Effector memory CD4-positive, alpha-beta T cell (primary cell): ENCODE measurements around the gene DDAH1.

Experiments used
- DNase-seq, 3 donors: peaks; one replicate each; pipeline ENCODE4 v3.0.0-alpha.2; 2020
- H3K27ac ChIP-seq: 2 replicates; pipeline ENCODE4 v1.7.0; 2013; ENCODE audit warnings: mild to moderate bottlenecking, low read length, moderate library complexity; ENCODE audit not compliant: insufficient read depth, poor library complexity, severe bottlenecking
- H3K27me3 ChIP-seq: replicated peaks from 2 replicates; pipeline ENCODE4 v1.7.0; 2013; ENCODE audit warnings: mild to moderate bottlenecking, low read length; ENCODE audit not compliant: insufficient read depth, control insufficient read depth, poor library complexity, severe bottlenecking
- H3K36me3 ChIP-seq: 2 replicates; pipeline ENCODE4 v1.7.0; 2013; ENCODE audit warnings: mild to moderate bottlenecking, low read length, moderate library complexity; ENCODE audit not compliant: control insufficient read depth, insufficient read depth
- H3K4me1 ChIP-seq: 2 replicates; pipeline ENCODE4 v1.7.0; 2013; ENCODE audit warnings: low read length, mild to moderate bottlenecking; ENCODE audit not compliant: control insufficient read depth, insufficient read depth, poor library complexity, severe bottlenecking
- H3K4me3 ChIP-seq: 2 replicates; pipeline ENCODE4 v1.7.0; 2013; ENCODE audit warnings: low read length, low read depth, mild to moderate bottlenecking; ENCODE audit not compliant: insufficient read depth, poor library complexity, severe bottlenecking
- H3K9me3 ChIP-seq: 2 replicates; pipeline ENCODE4 v1.7.0; 2013; ENCODE audit warnings: mild to moderate bottlenecking, low read length, moderate library complexity; ENCODE audit not compliant: control insufficient read depth

Gene DDAH1

DNA sequence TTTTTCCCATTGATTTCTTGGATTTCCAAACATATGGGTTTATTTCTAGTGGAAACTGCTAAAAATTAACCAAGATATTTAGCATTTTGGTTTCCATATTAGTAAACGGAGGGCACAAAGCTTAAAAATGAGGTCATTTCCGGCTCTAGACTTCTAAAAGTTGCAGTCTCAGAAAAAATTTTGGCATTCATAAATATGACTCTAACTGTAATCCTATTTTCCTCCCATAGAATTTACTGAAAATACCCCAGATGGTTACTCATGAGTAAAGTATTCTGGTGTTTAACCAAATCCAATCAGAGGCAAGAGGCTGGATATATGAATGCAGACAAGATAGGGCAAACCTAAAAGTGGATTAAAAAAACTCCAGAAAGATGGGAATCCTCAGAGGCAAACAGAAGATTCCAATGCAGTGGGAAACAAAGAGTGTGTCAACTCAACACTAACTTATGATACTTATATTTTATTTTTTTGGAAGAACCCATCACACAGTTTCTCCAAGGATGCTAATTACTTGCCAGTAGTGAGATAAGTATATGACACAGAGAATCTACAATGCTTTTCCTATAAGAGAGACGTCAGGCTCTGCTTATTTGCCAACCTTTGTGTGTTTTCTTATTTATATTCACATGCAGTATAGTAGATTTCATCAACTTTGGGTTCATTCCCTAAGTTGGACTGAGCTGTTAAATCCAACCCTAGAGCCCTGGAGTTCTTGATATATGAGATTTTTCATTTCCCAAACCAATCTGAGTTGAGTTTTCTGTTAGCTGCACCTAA is 98.4 kb downstream of the DDAH1 start:
- Histone ChIP-seq H3K4me1 (no peaks in the 10 kb centered on the region), H3K27ac (no peak overlapping the region), H3K4me3 (no peak overlapping the region), H3K27me3 (no peaks in the 10 kb centered on the region), H3K9me3 (no peaks in the 10 kb centered on the region), H3K36me3 (no peaks in the 10 kb centered on the region)
- DNase-seq = no peak

DNA sequence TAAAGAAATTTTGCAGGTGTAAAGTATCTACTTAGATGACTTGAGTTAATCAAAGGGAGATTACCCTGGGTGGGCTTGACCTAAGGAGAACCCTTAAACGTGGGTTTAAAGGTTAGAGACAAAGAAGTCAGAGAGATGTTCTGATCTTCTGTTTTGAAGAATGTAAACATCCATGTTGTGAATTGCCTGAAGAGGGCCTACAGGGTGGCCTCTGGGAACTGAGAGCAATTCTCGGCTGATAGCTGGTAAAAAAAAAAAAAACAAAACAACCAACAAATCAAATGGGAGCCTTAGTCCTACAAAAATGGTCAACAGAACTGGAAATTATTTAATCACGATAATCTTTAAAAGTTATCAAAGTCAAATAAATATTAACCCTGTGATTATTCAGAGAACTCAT is 99.1 kb downstream of the DDAH1 start:
- no peaks in the 10 kb centered on the region for H3K9me3 ChIP-seq
- no peak overlapping the region for H3K4me3 ChIP-seq
- H3K4me1 ChIP-seq = no peaks in the 10 kb centered on the region
- H3K36me3 ChIP-seq = no peaks in the 10 kb centered on the region
- no peaks in the 10 kb centered on the region for H3K27me3 ChIP-seq
- no peak for DNase-seq
- H3K27ac ChIP-seq = no peak overlapping the region

DNA sequence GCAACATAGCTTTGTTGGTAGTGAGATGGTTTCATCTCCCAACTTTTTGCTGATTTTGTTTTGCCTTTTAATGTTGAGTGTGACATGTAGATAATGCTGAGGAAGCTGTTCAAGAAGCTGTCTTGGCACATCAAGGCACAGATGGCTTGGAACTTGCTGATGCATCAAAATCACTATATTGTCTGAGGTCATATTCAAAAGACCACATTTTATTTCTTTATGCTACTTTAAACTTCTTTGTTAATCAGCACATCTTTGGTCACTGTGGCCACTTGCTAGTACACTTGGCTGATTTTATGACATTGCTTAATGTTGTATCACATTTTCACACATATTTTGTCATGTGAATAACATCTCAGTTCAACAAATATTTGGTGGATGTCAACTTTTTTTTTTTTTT is 101.4 kb downstream of the DDAH1 start:
- Histone ChIP-seq H3K4me3 (no peak overlapping the region), H3K4me1 (no peaks in the 10 kb centered on the region), H3K36me3 (no peaks in the 10 kb centered on the region), H3K9me3 (no peaks in the 10 kb centered on the region), H3K27me3 (no peaks in the 10 kb centered on the region), H3K27ac (no peak overlapping the region)
- DNase-seq = no peak

DNA sequence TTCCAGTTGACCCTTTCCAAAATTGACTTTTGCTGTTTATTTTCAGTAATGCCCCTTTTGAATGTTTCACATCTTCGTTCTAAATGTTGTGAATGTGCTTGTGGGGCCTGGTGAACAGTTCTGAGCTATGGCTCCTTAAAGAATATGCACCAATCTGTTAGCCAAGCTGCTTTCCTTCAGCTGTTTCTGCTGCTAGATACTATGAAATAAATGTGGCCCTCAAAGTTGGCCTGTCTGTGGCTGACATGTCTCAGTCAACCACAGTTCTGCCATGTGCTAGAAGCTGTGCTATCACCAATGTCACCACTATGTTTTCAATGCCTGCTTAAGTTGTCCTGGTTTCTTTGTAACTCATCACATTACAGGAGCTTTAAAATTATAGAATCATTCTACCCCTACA is 101.9 kb downstream of the DDAH1 start:
- no peak for DNase-seq
- Histone ChIP-seq H3K27ac (no peak overlapping the region), H3K4me1 (no peaks in the 10 kb centered on the region), H3K4me3 (no peak overlapping the region), H3K9me3 (no peaks in the 10 kb centered on the region), H3K27me3 (no peaks in the 10 kb centered on the region), H3K36me3 (no peaks in the 10 kb centered on the region)

DNA sequence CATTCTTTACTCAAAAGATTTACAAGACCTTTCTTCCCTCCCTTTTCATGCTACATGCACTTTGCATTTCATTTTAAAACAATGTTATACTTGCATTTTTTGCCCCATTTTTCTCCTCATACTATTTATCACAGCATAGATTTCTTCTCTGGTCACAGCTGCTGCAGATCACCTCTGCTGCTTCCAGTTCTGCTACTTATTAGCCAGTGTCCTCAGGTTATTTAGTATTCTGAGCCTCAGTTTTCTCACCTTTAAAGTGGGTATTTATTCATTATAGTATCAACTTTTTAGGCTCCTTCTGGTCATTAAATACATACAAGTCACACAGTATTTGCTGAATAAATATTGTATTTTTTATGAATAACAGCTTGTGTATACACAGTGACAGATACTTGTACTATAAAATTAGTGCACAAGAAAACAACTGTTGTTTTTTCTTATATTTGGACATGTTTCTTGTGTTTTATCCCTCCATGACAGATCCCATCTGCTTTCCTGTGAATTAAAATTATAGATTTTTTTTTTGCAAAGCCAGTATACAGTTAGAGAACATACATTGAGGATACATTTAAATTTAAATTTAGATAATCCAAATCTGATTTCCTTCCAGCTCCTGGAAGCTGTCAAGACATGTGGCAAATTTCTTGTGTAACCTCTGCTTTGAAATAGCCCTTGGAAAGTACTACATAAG is 103.2 kb downstream of the DDAH1 start:
- DNase-seq = no peak
- Histone ChIP-seq H3K4me1 (no peaks in the 10 kb centered on the region), H3K27ac (no peak overlapping the region), H3K9me3 (no peaks in the 10 kb centered on the region), H3K36me3 (no peaks in the 10 kb centered on the region), H3K27me3 (no peaks in the 10 kb centered on the region), H3K4me3 (no peak overlapping the region)

DNA sequence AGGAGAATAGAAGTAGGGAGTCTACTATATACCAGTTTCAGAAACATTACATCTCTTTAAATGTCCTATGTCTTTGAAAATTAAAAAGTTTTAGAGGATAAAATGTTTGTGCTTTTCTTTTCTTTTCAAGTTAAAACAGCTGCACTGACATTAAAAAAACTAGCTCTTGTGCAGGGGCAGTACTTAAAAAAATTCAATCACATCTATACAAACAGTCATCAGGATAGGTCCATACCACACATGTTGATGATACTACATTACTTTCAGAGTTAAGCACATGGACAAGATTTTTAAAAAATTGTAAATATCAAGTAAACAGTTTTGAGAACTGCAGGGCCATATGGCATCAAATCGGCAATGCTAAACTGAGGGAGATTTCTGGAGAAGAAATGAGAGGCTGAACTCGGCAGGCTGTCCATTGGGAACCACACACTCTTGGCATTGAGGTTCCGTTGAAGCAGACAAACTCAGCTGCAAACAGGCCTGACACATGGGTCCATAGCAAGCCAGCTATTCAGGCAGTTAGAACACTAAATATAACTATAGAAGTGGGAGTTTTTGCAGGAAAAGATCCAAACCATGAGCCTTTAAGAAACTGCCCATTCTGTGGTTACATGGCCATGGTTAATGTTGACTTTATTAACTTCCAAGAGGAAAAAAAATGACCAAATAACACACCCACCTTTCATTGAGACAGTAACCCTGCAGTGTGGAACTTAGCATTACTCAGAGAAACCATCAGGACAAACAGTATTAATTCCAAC is 104.0 kb downstream of the DDAH1 start:
- no peaks in the 10 kb centered on the region for H3K4me1 ChIP-seq
- no peak overlapping the region for H3K4me3 ChIP-seq
- H3K27ac ChIP-seq = no peak overlapping the region
- no peak for DNase-seq
- H3K9me3 ChIP-seq = no peaks in the 10 kb centered on the region
- no peaks in the 10 kb centered on the region for H3K36me3 ChIP-seq
- H3K27me3 ChIP-seq = no peaks in the 10 kb centered on the region

DNA sequence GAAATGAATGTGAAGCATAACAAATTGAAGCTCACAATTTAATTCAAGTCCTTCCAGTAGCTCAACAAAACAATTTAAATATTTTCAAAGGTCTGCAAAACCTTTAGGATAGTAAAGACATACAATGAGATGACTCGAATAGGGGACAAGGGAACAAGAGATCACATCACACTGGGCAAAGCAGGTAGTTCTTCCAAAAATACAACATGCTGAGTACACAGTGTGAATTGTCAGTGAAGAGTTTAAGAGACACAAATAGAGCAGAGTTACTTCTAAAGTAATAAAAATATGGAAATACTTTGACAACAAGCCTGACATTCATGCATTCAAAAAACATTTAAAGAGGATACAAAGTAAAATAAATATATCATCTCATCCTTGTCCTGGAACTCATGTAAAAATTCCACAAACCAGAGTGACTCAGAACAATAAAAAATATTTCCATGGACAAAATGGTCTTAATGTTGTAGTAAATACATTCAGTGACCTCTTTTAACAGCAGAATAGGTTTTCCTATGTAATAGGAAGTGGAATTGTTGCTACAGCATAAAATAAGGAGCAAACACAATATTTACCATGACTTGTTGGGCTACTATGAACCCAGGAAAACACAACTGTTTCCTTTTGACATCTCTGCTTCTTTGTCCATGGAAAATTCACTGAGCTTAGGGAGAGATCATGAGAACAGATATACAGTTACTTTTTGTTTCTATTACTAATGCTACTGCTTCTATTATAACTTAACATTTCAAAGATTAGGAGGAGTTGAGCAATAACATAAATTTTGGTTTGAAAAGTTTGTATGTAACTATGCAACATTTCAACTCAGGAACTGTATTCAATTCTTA is 104.9 kb downstream of the DDAH1 start:
- H3K4me3 ChIP-seq = no peak overlapping the region
- DNase-seq = no peak

DNA sequence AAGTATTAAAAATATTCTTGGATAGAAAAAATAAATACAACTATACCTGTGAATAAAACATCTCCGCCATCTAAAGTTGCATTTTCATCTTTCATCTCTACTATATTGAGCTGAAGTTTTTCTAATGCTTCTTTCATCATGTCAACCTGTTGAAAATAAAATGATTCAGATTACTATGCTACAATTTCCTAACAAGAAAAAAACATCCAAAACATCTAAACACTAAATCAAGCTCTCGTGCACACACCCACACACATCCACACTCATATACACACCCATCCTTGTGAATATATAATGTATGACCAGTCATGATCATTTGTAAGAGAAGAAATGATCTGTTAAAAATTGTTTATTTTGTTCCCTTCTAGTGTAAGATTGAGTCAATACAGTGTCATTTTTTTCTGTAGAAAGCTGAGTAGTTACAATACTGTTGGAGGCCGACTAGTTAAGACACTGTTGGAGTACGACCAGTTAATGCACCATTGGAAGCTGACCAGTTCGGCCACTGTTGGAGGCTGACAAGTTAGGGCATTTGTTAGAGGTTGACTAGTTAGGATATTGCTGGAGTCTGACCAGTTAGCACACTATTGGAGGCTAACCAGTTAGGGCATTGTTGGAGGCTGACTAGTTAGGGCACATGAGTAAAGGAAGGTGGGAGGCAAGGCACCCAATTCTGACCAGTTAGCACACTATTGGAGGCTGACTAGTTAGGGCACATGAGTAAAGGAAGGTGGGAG is 106.1 kb downstream of the DDAH1 start:
- Histone ChIP-seq H3K36me3 (no peaks in the 10 kb centered on the region), H3K4me3 (no peak overlapping the region), H3K27ac (no peak overlapping the region), H3K27me3 (no peaks in the 10 kb centered on the region), H3K4me1 (no peaks in the 10 kb centered on the region), H3K9me3 (no peaks in the 10 kb centered on the region)
- DNase-seq = no peak

More for the DNA sequence above, 104.9 kb downstream of the DDAH1 start:
- no peaks in the 10 kb centered on the region for H3K27me3 ChIP-seq
- H3K36me3 ChIP-seq = no peaks in the 10 kb centered on the region
- no peaks in the 10 kb centered on the region for H3K4me1 ChIP-seq
- H3K27ac ChIP-seq = no peak overlapping the region
- H3K9me3 ChIP-seq = no peaks in the 10 kb centered on the region

DNA sequence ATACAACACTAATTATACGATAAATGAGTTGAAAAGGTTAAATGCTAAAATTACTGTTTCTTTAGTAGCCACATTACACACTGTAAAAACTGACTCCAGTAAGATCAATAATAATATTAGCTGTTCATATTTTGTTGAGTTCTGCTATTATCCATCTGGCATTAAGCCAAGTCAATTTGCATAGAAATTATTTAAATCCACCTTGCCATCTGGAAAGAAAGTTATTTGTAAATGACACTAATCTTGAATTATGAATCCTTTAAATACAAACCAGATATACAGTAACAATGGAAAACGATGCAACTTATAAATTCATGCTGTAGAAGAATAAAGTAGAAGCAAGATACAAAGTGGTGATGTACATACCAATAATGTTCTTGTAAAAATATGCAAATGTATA is 107.1 kb downstream of the DDAH1 start:
- Histone ChIP-seq H3K4me3 (no peak overlapping the region), H3K9me3 (no peaks in the 10 kb centered on the region), H3K27me3 (no peaks in the 10 kb centered on the region), H3K27ac (no peak overlapping the region), H3K4me1 (no peaks in the 10 kb centered on the region), H3K36me3 (no peaks in the 10 kb centered on the region)
- no peak for DNase-seq
